ENCODE measurements around the gene LRPAP1.
"Not testable (repeated sequence)": the region's sequence is repeated elsewhere in the genome, so short reads cannot be mapped to it uniquely, and the experiment has no call there.

LRPAP1 gene, protein sequence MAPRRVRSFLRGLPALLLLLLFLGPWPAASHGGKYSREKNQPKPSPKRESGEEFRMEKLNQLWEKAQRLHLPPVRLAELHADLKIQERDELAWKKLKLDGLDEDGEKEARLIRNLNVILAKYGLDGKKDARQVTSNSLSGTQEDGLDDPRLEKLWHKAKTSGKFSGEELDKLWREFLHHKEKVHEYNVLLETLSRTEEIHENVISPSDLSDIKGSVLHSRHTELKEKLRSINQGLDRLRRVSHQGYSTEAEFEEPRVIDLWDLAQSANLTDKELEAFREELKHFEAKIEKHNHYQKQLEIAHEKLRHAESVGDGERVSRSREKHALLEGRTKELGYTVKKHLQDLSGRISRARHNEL

DNA sequence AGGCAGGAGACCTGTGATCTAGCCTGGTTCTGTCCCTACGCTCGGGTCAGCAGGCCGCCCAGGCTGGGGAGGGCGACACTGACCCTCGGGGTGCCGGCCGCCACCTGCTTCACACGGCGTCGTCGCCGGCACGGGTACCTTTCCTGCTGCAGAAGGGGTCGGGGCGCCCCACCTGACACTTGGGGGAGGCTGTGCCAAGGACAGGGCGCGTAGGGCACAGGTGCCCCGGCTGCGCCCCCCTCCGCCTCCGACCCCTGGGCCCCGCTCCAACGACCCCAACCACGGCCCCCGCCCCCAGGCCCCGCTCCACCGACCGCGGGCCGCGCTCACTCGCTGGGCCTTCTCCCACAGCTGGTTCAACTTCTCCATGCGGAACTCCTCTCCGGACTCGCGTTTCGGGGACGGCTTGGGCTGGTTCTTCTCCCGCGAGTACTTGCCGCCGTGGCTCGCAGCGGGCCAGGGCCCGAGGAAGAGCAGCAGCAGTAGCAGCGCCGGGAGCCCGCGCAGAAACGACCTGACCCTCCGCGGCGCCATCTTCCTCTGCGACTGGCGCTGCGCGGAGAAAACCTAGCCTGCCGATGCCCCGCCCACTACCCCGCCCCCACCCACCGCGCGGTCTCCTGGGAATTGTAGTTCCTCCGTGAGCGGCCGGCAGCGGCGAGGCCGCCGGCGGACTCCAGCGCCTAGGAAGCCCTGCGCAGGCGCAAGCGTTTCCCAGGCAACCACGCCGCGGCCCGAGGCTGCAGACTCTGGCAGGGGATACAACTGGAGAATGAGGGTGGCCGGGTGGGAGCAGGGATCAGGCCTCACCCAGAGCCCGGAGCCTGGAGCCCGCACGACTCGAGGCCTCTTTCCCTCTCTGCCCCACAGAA is at the start of gene LRPAP1:
LRPAP1 (minus strand) TSS at position 544 of the 872 bp plus-strand sequence; CDS start at position 534, 10 bp downstream.
- peak; percentile 89 for DNase-seq

DNA sequence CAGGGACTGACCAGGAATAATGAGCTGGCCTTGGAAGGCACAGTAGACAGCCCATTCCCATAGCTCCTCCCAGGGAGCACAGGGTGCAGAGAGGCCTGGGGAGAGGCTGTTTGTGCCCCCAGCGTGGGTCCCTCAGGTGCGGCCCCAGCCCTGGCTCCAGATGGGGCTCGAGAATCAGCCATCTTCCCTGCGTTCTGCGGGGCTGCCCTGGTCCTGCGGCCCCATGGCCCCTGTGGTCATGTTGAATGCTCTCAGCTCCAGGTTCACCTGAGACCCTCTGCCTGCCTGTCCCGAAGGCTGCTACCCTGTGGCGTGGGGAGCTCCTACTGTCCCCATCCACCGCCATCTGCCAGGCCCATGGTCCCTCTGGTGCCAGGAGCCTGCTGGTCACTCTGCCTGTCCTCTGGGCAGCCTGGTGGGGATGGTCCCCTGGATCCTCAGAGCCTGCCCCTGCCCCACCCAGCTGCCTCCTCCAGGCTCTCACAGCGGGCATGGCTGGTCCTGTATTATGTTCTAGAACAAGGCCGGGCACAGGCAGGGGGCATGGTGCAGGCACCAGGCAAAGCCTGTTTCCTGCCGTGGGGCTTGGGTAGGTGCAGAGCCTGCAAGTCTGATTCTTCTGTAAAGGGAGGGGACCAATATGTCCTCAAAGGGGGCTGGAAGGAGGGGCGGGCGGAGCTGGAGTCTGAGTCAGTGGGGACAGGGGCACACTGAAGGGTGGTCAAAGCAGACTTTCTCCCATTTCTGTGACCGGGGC is 49.3 kb upstream of the LRPAP1 start:
- not testable (repeated sequence) for DNase-seq

DNA sequence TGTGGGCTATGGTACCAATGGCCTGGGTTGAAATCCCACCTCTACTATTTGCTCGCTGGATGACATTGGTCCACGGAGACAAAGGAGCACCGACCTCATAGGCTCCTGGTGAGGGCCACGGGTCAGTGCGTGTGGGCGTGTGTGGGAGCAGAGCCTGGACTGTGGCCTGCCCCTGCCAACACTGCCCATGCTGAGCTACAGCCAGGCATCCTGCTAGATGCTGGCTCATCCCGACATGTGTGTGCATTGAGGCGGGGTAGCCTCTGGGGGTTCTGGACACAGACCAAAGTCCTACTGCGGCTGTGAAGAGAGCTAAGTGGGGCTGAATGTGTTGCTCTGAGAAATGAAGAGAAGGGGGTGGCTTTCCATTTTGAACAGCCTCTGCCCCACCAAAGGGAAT is 48.6 kb upstream of the LRPAP1 start:
- not testable (repeated sequence) for DNase-seq

DNA sequence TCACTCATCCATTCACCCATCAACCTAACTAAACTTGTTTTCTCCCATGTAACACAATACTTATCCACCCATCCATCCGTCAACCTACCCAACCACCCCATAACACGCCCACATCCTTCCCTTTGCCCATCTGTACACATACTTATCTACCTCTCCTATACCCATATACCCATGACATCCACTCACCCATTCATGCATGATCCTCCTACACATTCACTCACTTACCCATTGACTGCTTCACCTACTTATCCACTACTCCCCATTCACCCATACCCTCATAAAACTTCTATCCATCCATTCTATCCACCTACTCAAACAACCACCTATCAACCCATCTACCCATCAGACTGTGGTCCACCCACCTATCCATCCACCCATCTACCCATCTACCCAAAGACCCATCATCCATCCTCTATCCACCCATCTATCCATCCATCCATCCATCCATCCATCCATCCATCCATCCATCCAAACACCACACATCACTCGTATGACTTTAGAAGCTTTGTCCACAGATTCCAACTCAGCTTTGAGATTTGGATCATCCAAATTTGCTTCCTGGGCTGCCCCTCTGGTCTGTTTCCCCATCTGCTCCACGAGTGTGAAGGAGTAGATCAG is 46.4 kb upstream of the LRPAP1 start:
- not testable (repeated sequence) for DNase-seq

DNA sequence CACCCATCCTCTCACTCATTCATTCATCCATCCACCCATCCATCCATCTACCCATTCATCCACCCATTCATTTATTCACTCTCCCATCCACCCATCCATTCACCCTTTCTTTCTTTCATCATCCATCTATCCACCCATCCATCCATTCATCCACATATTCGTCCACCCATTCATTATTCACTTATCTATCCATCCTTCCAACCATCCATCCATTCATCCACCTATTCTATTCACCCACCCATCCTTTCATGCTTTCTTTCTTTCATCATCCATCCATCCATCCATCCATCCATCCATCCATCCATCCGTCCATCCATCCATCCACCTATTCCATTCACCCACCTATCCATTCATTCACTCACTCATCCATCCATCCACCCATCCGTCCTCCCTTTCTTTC is 45.8 kb upstream of the LRPAP1 start:
- DNase-seq = not testable (repeated sequence)

DNA sequence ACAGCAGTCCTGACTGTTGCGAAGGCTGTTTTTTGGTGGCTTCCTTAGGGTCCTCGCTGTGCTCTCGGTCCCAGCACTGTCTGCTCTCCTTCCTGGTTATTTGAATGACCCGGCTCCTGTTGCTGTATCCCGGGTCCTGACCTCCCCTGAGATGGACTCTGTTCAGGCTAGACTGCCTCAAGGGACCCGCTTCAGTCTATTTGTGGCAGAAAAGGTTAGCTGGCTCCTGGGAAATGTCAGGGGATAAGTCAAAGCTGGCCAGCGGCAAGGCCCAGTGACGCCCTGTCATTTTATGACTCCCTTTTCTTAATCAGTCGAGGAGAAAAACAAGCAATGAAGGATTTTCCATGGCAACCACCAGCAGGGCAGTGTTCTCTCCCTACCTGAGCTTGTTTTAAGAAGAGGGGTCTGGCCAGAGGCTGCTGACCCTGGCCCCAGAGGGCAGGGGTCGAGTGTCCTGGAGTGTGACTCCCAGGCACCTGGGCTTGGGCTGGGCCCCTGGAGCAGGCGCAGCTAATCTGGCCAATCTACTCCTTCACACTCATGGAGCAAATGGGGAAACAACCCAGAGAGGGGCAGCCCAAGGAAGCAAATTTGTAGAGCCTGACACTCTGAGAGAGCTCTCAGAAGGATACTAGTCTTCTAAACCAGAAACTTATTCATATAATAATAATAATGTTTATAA is 45.1 kb upstream of the LRPAP1 start:
- not testable (repeated sequence) for DNase-seq

DNA sequence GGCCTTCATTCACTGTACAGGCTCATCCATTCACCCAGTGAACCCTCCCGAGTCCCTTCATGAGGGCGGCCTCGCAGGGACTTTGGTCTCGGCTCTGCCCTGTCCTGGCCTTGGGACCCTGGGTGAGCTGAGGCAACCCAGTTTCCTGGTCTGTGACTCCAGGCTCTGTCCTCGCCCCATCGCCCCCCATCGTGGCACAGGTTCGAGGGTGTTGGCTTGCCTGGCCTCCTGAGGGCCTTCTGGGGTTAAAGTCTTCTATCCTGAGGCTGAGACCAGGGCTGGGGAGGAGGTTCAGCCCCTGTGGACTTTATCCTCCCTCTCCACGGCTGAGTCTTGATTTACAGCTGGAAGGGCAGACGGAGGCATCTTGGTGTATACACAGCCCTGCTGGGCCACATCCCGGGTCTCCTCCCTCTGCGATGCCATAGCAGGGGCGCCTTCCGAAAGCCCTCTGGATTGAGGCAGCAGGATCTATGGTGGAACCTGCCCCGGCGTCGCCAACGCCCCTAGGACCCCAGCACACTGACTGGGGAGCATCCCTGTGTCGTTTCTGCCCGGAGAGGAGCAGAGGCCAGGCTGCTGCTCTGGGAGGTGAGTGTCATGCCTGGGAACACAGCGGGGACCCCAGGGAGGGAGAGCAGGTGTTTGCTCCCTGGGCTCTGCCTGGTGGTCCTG is 44.4 kb upstream of the LRPAP1 start:
- DNase-seq = not testable (repeated sequence)

DNA sequence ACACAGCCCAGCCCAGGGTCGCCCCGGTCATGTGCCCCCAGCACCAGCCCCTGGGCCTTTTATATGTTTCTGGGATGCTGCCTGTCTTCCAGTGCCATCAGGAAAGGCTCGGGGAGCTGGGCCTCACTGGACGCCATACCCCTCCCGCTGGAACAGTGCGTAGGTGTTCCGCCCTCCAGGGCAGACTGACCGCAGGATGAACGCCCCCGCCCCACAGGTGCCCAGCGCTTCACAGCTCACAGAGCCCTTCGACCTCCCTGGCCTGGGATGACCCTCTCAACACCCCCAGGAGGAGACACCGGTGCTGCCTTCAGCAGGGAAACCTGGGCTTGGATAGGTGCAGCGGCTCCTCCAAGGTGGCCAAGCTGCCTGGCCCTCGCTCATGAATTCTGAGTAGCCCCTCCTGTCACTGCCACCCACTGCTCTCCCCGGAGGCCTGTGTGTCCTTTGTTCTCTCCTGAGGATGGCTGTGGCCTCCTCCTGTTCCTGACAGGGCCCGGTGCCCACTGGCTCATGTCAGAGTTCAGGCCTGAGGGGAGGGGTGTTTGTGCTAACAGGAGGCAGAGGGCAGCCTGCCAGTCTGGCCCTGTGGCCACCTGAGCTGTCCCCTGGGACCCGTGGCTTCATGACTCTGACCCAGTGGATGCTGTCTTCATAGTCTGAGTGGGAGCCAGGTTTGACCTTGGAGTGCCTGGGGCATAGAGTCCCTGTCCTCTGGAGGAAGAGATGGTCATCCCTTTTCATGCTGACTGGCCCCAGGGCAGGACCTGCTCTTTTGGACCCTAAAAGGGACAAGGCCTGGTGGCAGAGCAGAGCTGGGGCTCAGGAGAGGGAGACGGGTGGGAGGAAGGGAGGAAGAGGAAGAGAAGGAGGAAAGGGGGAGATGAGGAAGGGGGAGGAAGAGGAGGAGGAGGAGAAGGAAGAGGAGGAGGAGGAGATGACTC is 43.5 kb upstream of the LRPAP1 start:
- not testable (repeated sequence) for DNase-seq

DNA sequence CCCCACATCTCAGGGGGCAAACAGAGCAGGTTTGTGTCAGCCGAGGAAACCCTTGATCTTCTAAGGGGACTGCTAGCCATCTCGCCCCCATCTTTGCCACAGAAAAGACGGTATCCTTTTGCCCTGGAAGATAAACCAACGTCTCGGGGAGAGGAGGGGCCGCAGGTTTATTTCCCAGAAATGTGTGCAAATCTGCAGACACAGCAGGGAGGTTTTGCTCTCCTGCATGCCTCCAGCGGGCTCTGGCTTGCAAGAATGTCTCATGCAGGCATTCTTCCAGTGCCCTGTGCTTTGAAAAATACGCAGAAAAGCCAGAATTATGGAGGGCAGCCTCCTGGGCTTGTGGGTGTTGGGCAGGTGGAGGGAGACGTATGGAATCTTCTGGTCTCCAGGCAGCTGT is 42.6 kb upstream of the LRPAP1 start:
- not testable (repeated sequence) for DNase-seq

DNA sequence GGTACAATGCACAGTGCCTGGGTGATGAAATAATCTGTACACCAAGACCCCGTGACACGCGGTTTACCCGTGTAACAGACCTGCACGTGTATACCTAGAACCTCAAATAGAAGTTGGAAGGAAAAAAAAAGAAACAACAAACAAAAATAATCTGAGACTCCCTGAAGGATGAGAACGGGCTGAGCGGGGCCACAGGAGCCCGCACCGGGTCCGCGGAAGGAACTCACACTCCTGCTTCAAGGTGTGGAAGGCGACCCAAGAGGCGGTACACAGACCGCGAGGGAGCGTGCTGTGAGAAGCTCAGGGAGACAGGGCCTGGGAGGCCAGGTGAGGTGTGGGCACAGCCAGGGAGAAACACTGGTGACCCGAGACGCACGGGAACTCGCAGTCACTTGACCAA is 42.1 kb upstream of the LRPAP1 start:
- DNase-seq = not testable (repeated sequence)

DNA sequence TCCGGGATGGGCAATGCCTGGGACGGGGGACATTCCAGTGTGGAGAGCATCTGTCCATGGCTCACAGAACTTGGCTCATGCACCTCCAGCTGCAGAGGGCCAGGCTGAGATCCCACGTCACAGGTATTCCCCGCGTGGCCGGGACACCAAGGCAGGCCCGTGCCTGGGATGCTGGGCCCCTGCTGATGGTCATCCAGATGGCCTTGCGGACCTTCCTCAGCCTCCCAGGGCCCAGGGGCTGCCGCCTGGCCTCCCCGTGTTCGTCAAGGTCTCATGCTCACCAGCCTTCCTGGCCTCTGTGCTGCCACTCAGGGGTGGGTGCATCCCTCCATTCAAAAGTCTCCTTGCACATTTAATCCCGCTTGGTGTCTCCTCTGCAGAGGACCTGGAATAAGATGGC is 40.9 kb upstream of the LRPAP1 start:
- DNase-seq = no peak

DNA sequence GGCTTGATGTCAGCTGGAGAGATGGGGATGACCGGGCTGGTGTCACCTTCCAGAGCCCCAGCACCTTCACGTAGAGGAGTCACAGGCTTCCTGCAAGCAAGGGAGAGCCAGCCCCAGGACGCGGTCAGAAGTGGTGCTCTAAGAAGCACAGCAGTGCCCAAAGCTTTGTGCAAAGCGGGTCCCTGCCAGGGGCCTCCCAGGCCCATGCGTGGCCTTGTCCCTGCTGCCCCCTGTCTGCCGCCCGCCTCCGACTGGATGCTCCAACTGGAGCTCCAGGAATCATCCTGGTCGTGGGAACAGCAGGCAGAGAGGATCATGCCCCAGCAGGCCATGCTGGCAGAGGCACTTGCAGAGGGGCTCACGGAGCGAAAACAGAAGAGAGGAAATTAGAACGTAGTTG is 40.1 kb upstream of the LRPAP1 start:
- no peak for DNase-seq

DNA sequence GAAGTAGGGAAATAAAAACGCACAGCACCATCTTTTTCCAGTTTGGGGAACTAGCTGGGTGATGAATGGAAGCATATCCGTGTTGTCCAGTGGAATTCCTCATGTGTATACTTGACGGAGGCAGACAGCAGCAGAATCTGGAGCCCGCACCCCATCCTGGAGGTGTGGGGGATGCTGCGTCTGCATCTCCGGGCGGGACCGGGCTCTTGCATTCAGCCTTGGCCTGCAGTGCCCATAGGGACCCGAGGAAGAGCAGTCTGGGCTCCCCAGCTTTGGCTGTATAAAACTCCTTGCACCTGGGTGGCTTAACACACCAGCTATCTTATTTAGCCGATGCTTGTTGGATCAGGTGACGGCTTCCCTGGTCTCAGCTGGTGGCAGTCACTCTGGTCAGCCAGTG is 39.7 kb upstream of the LRPAP1 start:
- DNase-seq = no peak

DNA sequence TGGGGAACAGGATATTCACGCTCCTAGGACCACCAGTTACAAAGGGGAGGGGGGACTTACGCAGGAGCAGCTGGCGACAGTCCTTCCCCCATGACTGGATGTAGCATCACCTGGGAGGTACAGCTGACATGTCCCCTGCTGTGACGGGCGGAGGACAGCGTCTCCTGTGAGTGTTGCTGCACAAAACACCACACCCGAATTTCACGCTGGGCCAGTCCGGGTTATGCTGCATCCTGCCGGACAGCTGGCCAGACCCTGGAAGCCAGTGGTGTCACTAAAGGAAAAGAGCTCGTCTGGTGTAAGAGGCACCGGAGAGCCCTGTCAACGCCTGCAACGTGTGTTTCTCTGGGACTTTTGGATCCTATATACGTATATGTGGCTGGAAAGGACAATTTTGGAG is 38.7 kb upstream of the LRPAP1 start:
- DNase-seq = not testable (repeated sequence)

DNA sequence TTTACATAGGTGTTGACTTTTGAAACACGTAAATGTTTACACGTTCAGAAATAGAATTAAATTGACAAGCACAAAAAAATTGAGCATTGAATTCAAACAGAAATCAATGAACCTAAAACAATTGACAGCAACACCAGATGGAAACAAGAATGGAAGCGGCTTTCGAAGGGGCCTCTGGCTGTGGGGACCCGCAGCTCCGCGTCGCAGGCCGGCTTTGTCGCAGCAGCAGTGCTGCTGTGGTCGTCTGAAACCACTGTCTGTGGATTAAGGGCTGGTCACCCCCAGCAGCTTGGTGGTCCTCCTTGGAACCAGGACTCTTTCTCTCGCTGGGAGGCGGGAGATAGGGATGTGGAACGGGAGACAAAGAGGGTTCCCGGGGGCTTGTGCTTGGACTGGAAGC is 37.4 kb upstream of the LRPAP1 start:
- not testable (repeated sequence) for DNase-seq

DNA sequence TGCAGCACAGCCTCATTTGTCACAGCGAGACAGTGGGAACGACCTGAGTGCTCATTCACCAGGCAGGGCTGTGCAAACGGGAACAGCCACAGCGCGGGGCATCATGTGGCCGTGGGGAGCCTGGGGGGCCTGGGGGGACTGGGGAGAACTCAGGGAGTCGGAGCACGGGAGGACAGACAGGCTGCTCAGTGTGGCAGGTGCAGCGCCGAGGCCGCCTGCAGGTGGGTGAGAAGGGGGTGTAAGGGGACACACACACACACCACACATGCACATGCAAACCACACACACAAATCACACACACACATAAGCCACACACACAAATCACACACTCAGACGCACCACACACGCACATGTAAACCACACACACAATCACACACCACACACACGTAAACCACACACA is 34.5 kb upstream of the LRPAP1 start:
- not testable (repeated sequence) for DNase-seq

DNA sequence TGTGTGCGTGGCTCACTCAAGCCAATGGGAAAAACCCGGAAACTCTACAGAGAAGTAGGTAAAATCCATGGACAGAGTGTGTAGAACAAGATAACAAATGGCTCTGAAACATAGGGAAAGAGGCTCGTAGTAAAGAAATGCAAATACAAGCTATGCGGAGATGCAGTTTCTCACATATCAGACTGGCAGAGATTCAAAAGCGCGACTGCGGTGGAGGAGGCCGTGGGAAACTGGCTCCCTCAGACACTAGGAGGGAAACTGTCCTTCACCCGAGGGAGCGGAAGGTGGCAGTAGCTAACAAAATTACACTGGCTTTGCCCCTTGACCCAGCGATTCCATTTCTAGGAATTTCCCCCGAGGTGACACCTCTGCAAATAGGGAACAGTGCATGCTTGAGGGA is 34.1 kb upstream of the LRPAP1 start:
- not testable (repeated sequence) for DNase-seq

DNA sequence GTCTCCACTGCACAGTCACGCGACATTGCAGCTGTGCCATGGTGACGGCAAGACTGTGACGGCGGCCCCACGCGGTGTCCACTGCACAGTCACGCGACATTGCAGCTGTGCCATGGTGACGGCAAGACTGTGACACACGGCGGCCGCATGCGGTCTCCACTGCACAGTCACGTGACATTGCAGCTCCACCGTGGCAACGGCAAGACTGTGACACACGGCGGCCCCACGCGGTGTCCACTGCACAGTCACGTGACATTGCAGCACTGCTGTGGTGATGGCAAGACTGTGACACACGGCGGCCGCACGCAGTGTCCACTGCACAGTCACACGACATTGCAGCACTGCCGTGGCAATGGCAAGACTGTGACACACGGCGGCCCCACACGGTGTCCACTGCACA is 32.7 kb upstream of the LRPAP1 start:
- DNase-seq = not testable (repeated sequence)

DNA sequence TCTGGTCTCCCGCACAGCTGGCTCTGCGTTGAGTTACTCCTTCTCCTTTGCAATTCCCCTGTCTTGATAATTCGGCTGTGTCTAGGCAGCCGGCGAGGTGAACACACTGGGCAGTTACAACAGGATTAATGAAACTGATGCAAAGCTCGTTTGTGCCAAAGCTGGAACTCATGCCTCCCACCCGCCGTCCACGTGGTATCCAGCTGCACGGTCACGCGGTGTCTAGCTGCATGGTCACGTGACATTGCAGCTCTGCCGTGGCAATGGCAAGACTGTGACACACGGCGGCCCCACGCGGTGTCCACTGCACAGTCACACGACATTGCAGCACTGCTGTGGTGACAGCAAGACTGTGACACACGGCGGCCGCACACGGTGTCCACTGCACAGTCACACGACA is 31.2 kb upstream of the LRPAP1 start:
- no peak for DNase-seq

DNA sequence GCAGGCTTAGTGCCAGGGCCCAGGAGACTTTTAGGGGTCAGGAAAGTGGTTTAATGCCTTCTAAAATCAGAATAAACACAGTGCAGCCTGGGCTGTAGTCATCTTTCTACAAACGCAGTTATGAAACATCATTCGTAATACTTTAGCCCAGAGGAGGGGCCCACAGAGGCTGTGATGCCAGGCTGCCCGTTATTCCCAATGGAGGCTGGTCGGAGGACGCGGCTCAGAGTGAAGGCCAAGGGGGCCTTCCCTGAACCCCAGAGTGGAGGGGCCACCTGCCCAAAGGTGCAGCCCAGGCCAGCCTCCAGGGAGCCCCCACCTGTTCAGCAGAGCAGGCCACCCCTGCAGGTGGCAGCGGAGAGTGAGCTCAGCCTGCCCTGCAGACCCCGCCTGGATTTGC is 29.9 kb upstream of the LRPAP1 start:
- not testable (repeated sequence) for DNase-seq

Measured in CD4-positive, alpha-beta T cell treated with Interleukin-21 for 1 hour (primary cell).